ENCODE data around the gene KRTAP10-2. TPM values are rescaled to one million over a fixed set of nuclear protein-coding genes. Genes with fewer than 3 reads are reported as not detected.

The KRTAP10-2 gene
- total RNA-seq, 2 experiments from 2014 or later = not detected

DNA sequence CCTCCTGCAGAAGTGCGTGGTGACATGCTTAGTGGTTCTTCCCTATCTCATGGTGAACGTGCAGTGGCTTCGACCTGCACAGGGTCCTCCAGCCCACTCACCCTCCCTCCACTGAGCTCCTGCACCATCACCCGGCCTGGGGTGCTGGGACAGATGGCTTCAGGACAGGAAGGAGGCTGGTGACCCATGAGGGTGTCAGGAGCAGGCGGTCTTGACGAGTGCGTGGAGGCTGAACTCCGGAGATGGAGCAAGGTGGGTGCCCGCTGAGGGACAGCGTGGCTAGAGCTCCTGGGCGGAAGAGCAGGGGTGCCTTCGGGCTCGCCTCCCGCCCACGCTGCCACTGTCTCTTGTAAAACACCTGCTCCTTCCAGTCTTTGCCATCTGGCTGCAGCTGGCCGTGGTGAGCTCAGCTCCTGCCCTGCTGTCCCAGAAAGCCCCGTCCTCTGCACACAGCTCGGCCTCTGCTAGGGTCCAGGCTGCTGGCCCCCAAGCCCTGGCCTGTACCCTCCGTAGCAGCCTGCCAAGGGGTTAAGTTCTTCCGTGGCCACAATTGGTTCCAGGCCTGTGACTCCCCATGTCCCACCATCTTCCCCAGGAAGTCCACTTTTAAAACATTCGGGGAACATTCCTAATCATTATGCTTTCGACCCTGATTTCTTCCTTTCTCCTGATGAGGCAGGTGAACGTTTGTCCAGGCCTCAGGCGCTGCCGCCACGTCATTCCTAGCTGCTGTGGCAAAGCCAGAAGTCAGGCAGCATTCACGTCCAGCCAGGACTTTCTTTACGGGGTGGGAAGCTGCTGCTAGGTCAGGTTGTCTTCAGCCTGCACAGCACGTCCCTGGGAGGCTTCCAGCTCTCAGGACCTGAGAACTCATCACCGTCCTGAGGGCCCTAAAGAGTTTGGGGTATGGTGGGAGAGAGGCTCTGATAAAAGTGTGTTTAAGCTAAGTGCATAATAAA, 19.4 kb downstream of the KRTAP10-2 start:
- Histone ChIP-seq H3K4me2 (ENCODE audit: low read length) (no peak overlapping the region), H3K27ac (ENCODE audit: low read depth, low read length, poor library complexity, severe bottlenecking) (no peak overlapping the region), H2AFZ (ENCODE audit: low read length) (no peak overlapping the region), H3K9me2 (ENCODE audit: insufficient read depth, low read length) (no peaks in the 10 kb centered on the region), H3K4me3 (ENCODE audit: low read depth, low read length, poor library complexity, severe bottlenecking) (no peak overlapping the region), H3K36me3 (ENCODE audit: insufficient read depth, low read length) (no peaks in the 10 kb centered on the region), H4K20me1 (ENCODE audit: insufficient read depth, low read length) (no peaks in the 10 kb centered on the region), H3K4me1 (ENCODE audit: insufficient read depth, low read length, poor library complexity, severe bottlenecking) (no peaks in the 10 kb centered on the region), H3K79me2 (ENCODE audit: insufficient read depth, low read depth, low read length) (no peaks in the 10 kb centered on the region), H3K9me3 (ENCODE audit: low read length) (no peaks in the 10 kb centered on the region)
- ChIA-PET CTCF (ENCODE audit: unreplicated experiment) (interaction anchor here (0.7 kb wide), 1 partner anchor 22 kb away, joined by 3 read pairs; no protein-coding TSS in a partner anchor), POLR2A (no interaction called here)
- BruUV-seq (replicated peaks) = no TSS peak
- no peak for DNase-seq (ENCODE audit: low spot score)
- TF ChIP-seq CTCF (conservative IDR thresholded peaks at IDR 0.05; ENCODE audit: low read length) = no peak
- no peak for TF ChIP-seq EZH2phosphoT487 (IDR thresholded peaks at IDR 0.05; ENCODE audit: borderline replicate concordance, low read depth, low read length)
- intact Hi-C loops (cut with micrococcal nuclease; ENCODE audit: unreplicated experiment) = no loop called here

GRCh38 chr21:44530903-44531605, 20.3 kb downstream of the KRTAP10-2 start:
- no peak for TF ChIP-seq EZH2phosphoT487 (IDR thresholded peaks at IDR 0.05; ENCODE audit: borderline replicate concordance, low read depth, low read length)
- no peak for DNase-seq (ENCODE audit: low spot score)
- Histone ChIP-seq H3K27ac (ENCODE audit: low read depth, low read length, poor library complexity, severe bottlenecking) (no peak overlapping the region), H3K4me1 (ENCODE audit: insufficient read depth, low read length, poor library complexity, severe bottlenecking) (no peaks in the 10 kb centered on the region), H4K20me1 (ENCODE audit: insufficient read depth, low read length) (no peaks in the 10 kb centered on the region), H3K79me2 (ENCODE audit: insufficient read depth, low read depth, low read length) (no peaks in the 10 kb centered on the region), H3K36me3 (ENCODE audit: insufficient read depth, low read length) (no peaks in the 10 kb centered on the region), H3K4me2 (ENCODE audit: low read length) (no peak overlapping the region), H3K9me3 (ENCODE audit: low read length) (no peaks in the 10 kb centered on the region), H2AFZ (ENCODE audit: low read length) (no peak overlapping the region), H3K4me3 (ENCODE audit: low read depth, low read length, poor library complexity, severe bottlenecking) (no peak overlapping the region), H3K9me2 (ENCODE audit: insufficient read depth, low read length) (no peaks in the 10 kb centered on the region)
- intact Hi-C loops (cut with micrococcal nuclease; ENCODE audit: unreplicated experiment) = no loop called here
- no TSS peak for BruUV-seq (replicated peaks)
- ChIA-PET CTCF (ENCODE audit: unreplicated experiment) (no interaction called here), POLR2A (no interaction called here)

- Histone ChIP-seq H3K79me2 (ENCODE audit: insufficient read depth, low read depth, low read length) (no peaks in the 10 kb centered on the region), H3K36me3 (ENCODE audit: insufficient read depth, low read length) (no peaks in the 10 kb centered on the region), H3K9me3 (ENCODE audit: low read length) (no peaks in the 10 kb centered on the region), H3K4me3 (ENCODE audit: low read depth, low read length, poor library complexity, severe bottlenecking) (no peak overlapping the region), H2AFZ (ENCODE audit: low read length) (no peak overlapping the region), H3K4me1 (ENCODE audit: insufficient read depth, low read length, poor library complexity, severe bottlenecking) (no peaks in the 10 kb centered on the region), H4K20me1 (ENCODE audit: insufficient read depth, low read length) (no peaks in the 10 kb centered on the region), H3K4me2 (ENCODE audit: low read length) (no peak overlapping the region), H3K9me2 (ENCODE audit: insufficient read depth, low read length) (no peaks in the 10 kb centered on the region), H3K27ac (ENCODE audit: low read depth, low read length, poor library complexity, severe bottlenecking) (no peak overlapping the region)
- DNase-seq (ENCODE audit: low spot score) = no peak
- TF ChIP-seq EZH2phosphoT487 (IDR thresholded peaks at IDR 0.05; ENCODE audit: borderline replicate concordance, low read depth, low read length) = no peak
- TF ChIP-seq CTCF (conservative IDR thresholded peaks at IDR 0.05; ENCODE audit: low read length) = no peak
- BruUV-seq (replicated peaks) = no TSS peak
- POLR2A ChIA-PET = no interaction called here
- CTCF ChIA-PET (ENCODE audit: unreplicated experiment) = interaction anchor here (0.5 kb wide), 1 partner anchor 71 kb away, joined by 3 read pairs; no protein-coding TSS in a partner anchor
- intact Hi-C loops (cut with micrococcal nuclease; ENCODE audit: unreplicated experiment) = no loop called here
Observed at GRCh38 chr21:44530221-44530902, 20.9 kb downstream of the KRTAP10-2 start.
